ENCODE data around the gene TMEFF2.

GRCh38 chr2:191983186-191983585 is 211.5 kb downstream of the TMEFF2 start:
- no peak for TF ChIP-seq CTCF (IDR thresholded peaks at IDR 0.05)
- no peak for TF ChIP-seq POLR2AphosphoS5 (IDR thresholded peaks at IDR 0.05)
- TF ChIP-seq POLR2A (IDR thresholded peaks at IDR 0.05), result no peak

Data from upper lobe of left lung (tissue), 4 donors.